Panc1 (cell line): Measurements from ENCODE around the gene PRKAG2. TPM values are rescaled to one million over a fixed set of nuclear protein-coding genes. Genes with fewer than 3 reads are reported as not detected.

Source experiments
- ATAC-seq: fragments of 200-7000 bp; cut with Tn5 transposase; 2 replicates; pipeline ENCODE4 v1.9.1; 2020; ENCODE audit warnings: mild to moderate bottlenecking, moderate library complexity
- BruUV-seq: library from RNA; stranded (reverse); fragments of 400-500 nt; replicated peaks from 2 replicates; lab custom pipeline; 2021; lab: Mats Ljungman, UMichigan
- CTCF ChIA-PET: fragments of 300-600 bp; sonication (Branson Sonifier 250); formaldehyde crosslinking; loops from one replicate; lab custom pipeline; 2022; ENCODE audit warnings: antibody characterized with exemption; lab: Charles Lee
- POLR2A ChIA-PET: fragments of 300-600 bp; sonication (Branson Sonifier 250); formaldehyde crosslinking; loops from one replicate; lab custom pipeline; 2022; ENCODE audit warnings: antibody characterized with exemption; lab: Charles Lee
- DNase-seq: peaks from one replicate; pipeline ENCODE4 v3.0.0-alpha.2; 2010; ENCODE audit warnings: low read depth, low spot score
- H3K27ac ChIP-seq: 2 replicates; pipeline ENCODE4 v1.5.1; 2011; ENCODE audit warnings: mild to moderate bottlenecking, low read length, inconsistent platforms
- H3K27me3 ChIP-seq: fragments of 200-500 bp; sonication (Bioruptor generic); 2 replicates; pipeline ENCODE4 v1.6.0; 2014; ENCODE audit warnings: low read length, inconsistent platforms; ENCODE audit not compliant: control insufficient read depth, insufficient read depth
- H3K36me3 ChIP-seq: fragments of 200-500 bp; sonication (Bioruptor generic); 2 replicates; pipeline ENCODE4 v1.5.1; 2014; ENCODE audit warnings: inconsistent platforms, mild to moderate bottlenecking, low read length, moderate library complexity; ENCODE audit not compliant: control insufficient read depth, insufficient read depth
- H3K4me1 ChIP-seq: 2 replicates; pipeline ENCODE4 v1.5.1; 2011; ENCODE audit warnings: inconsistent platforms, mild to moderate bottlenecking, low read length, moderate library complexity; ENCODE audit not compliant: control insufficient read depth, insufficient read depth
- H3K4me3 ChIP-seq, 2 experiments: 2 replicates each; pipeline ENCODE4 v1.5.1; 2011 to 2012; ENCODE audit warnings: low read depth in 2 of 2, low read length in 2 of 2, mild to moderate bottlenecking in 2 of 2, inconsistent platforms in 1 of 2, moderate library complexity in 1 of 2
- H3K9me3 ChIP-seq: fragments of 200-500 bp; sonication (Bioruptor generic); 2 replicates; pipeline ENCODE4 v1.5.1; 2014; ENCODE audit warnings: low read depth, mild to moderate bottlenecking, inconsistent platforms, low read length, moderate library complexity; ENCODE audit not compliant: control insufficient read depth, insufficient read depth
- CTCF ChIP-seq: fragments of 450-650 bp; IDR thresholded peaks from 2 replicates; pipeline ENCODE4 v1.5.1; 2017; ENCODE audit warnings: mild to moderate bottlenecking
- POLR2AphosphoS5 ChIP-seq: IDR thresholded peaks from 2 replicates; pipeline ENCODE4 v1.6.1; 2012; ENCODE audit warnings: mild to moderate bottlenecking, low read depth, low read length, moderate library complexity
- REST ChIP-seq, 2 experiments: IDR thresholded peaks; 2 replicates each; pipeline ENCODE4 v1.6.1; 2011 to 2012; ENCODE audit warnings: low read depth in 2 of 2, control low read depth in 1 of 2, low read length in 1 of 2, mild to moderate bottlenecking in 1 of 2, moderate library complexity in 1 of 2; ENCODE audit not compliant: insufficient read depth in 1 of 2
- SIN3A ChIP-seq: IDR thresholded peaks from 2 replicates; pipeline ENCODE4 v1.6.1; 2012; ENCODE audit warnings: low read depth, mild to moderate bottlenecking, low read length, moderate library complexity, borderline replicate concordance; ENCODE audit not compliant: insufficient read depth
- TCF7L2 ChIP-seq: IDR thresholded peaks from 2 replicates; pipeline ENCODE4 v1.6.1; 2011; ENCODE audit warnings: mild to moderate bottlenecking, low read depth, low read length, inconsistent platforms
- in situ Hi-C: cut with HindIII; loops from 2 replicates; pipeline ENCODE4 v1.10.0; 2016; ENCODE audit warnings: low sequenced_read_pairs, low pct_unique_long_range_greater_than_20kb
- intact Hi-C: fragments of 100-400 bp; cut with micrococcal nuclease; formaldehyde crosslinking; loops from one replicate; pipeline ENCODE4 v1.10.0; 2022; ENCODE audit not compliant: unreplicated experiment
- total RNA-seq: library from RNA; stranded (reverse); gene quantifications from one replicate; pipeline ENCODE4 v1.2.1, GENCODE V29; 2021; ENCODE audit not compliant: unreplicated experiment

PRKAG2 gene
- total RNA-seq, 1 experiment from 2014 or later, result 71.6 TPM

GRCh38 chr7:151895008-151895630, 18.2 kb upstream of the PRKAG2 start:
- in situ Hi-C loops, result no loop called here
- ChIA-PET CTCF (no interaction called here), POLR2A (no interaction called here)
- Histone ChIP-seq H3K4me1 (no peaks in the 10 kb centered on the region), H3K4me3 (no peak overlapping the region), H3K27ac (no peak overlapping the region), H3K9me3 (no peaks in the 10 kb centered on the region), H3K27me3 (peaks cover 3% of the 10 kb centered on the region; the same call in 1 of the 2 replicates), H3K36me3 (no peaks in the 10 kb centered on the region)
- ATAC-seq, result no peak
- DNase-seq, result no peak
- intact Hi-C loops, result no loop called here
- TF ChIP-seq TCF7L2 (no peak), CTCF (no peak), SIN3A (no peak), REST (IDR thresholded peaks at IDR 0.05; ENCODE audit: insufficient read depth in 1 of 2, low read depth in 2 of 2, low read length in 1 of 2) (no peak), POLR2AphosphoS5 (no peak)
- no TSS peak for BruUV-seq

- Histone ChIP-seq H3K36me3 (no peaks in the 10 kb centered on the region), H3K4me3 (no peak overlapping the region), H3K27ac (no peak overlapping the region), H3K9me3 (no peaks in the 10 kb centered on the region), H3K4me1 (no peaks in the 10 kb centered on the region), H3K27me3 (0 out of 2 replicates have a peak, but pooled peaks cover 2% of the 10 kb centered on the region)
- in situ Hi-C loops (no loop called here), intact Hi-C loops (no loop called here)
- TF ChIP-seq REST (IDR thresholded peaks at IDR 0.05; ENCODE audit: insufficient read depth in 1 of 2, low read depth in 2 of 2, low read length in 1 of 2), result no peak
- no peak for TF ChIP-seq SIN3A
- TF ChIP-seq TCF7L2, result no peak
- TF ChIP-seq CTCF, result no peak
- TF ChIP-seq POLR2AphosphoS5, result no peak
- ATAC-seq (no peak), DNase-seq (no peak)
- POLR2A ChIA-PET, result no interaction called here
- no TSS peak for BruUV-seq
- CTCF ChIA-PET, result no interaction called here
Observed at GRCh38 chr7:151894111-151895007, 17.4 kb upstream of the PRKAG2 start.
